Caco-2 (cell line): ENCODE data around the gene EPS8L3. TPM values are rescaled to one million over a fixed set of nuclear protein-coding genes. Genes with fewer than 3 reads are reported as not detected.

Experiments used
- BruUV-seq: library from RNA; stranded (reverse); fragments of 400-500 nt; replicated peaks from 2 replicates; lab custom pipeline; 2021; lab: Mats Ljungman, UMichigan
- CTCF ChIA-PET: fragments of 300-600 bp; sonication (Branson Sonifier 250); formaldehyde crosslinking; loops from one replicate; lab custom pipeline; 2022; ENCODE audit warnings: antibody characterized with exemption; lab: Charles Lee
- POLR2A ChIA-PET: fragments of 300-600 bp; sonication (Branson Sonifier 250); formaldehyde crosslinking; loops from one replicate; lab custom pipeline; 2022; ENCODE audit warnings: antibody characterized with exemption; lab: Charles Lee
- DNase-seq, 2 experiments: peaks; one replicate each; pipeline versions ENCODE4 v3.0.0 to v3.0.0-alpha.2; 2020 to 2022
- H3K27me3 ChIP-seq: replicated peaks from 2 replicates; pipeline ENCODE4 v1.6.0; 2011; ENCODE audit warnings: low read length; ENCODE audit not compliant: control insufficient read depth, insufficient read depth
- H3K36me3 ChIP-seq: 2 replicates; pipeline ENCODE4 v1.5.1; 2011; ENCODE audit warnings: low read length; ENCODE audit not compliant: control insufficient read depth, insufficient read depth
- H3K4me1 ChIP-seq: fragments of 250-450 bp; sonication (Bioruptor Pico); 2 replicates; pipeline ENCODE4 v1.5.1; 2020; ENCODE audit warnings: mild to moderate bottlenecking
- H3K4me3 ChIP-seq: 2 replicates; pipeline ENCODE4 v1.5.1; 2011; ENCODE audit warnings: low read depth, mild to moderate bottlenecking, control low read depth, low read length
- H3K9me3 ChIP-seq: fragments of 250-450 bp; sonication (Bioruptor Pico); 2 replicates; pipeline ENCODE4 v1.5.1; 2020; ENCODE audit warnings: mild to moderate bottlenecking, moderate library complexity
- H3K27ac Mint-ChIP-seq: one replicate; pipeline ENCODE4 v1.8.0; 2022; ENCODE audit warnings: mixed read lengths; ENCODE audit not compliant: unreplicated experiment
- H3K27me3 Mint-ChIP-seq: one replicate; pipeline ENCODE4 v1.8.0; 2022; ENCODE audit warnings: mixed read lengths; ENCODE audit not compliant: insufficient read depth, unreplicated experiment
- H3K36me3 Mint-ChIP-seq: one replicate; pipeline ENCODE4 v1.8.0; 2022; ENCODE audit warnings: mild to moderate bottlenecking, mixed read lengths; ENCODE audit not compliant: insufficient read depth, unreplicated experiment
- H3K4me1 Mint-ChIP-seq: one replicate; pipeline ENCODE4 v1.8.0; 2022; ENCODE audit warnings: low read depth, mixed read lengths; ENCODE audit not compliant: unreplicated experiment
- H3K4me3 Mint-ChIP-seq: one replicate; pipeline ENCODE4 v1.8.0; 2022; ENCODE audit warnings: mild to moderate bottlenecking, moderate library complexity, mixed read lengths; ENCODE audit not compliant: unreplicated experiment
- H3K9me3 Mint-ChIP-seq: one replicate; pipeline ENCODE4 v1.8.0; 2022; ENCODE audit warnings: mixed read lengths; ENCODE audit not compliant: unreplicated experiment
- CTCF ChIP-seq, 2 experiments: fragments of 200-600 bp in 1 of 2; IDR thresholded peaks; 1 replicate in 1 of 2; 2 replicates in 1 of 2; pipeline versions ENCODE4 v1.5.1 to v1.8.0; 2011 to 2022; ENCODE audit warnings: antibody characterized with exemption in 1 of 2, control low read depth in 1 of 2, inconsistent platforms in 1 of 2, low read depth in 1 of 2, low read length in 1 of 2, mild to moderate bottlenecking in 1 of 2, moderate library complexity in 1 of 2; ENCODE audit not compliant: insufficient read depth in 1 of 2, severe bottlenecking in 1 of 2, unreplicated experiment in 1 of 2
- intact Hi-C: fragments of 100-400 bp; cut with micrococcal nuclease; formaldehyde crosslinking; loops from one replicate; pipeline ENCODE4 v1.10.0; 2022; ENCODE audit not compliant: unreplicated experiment
- total RNA-seq: library from RNA; stranded (reverse); gene quantifications from 2 replicates; pipeline ENCODE4 v1.2.3, GENCODE V29; 2022

The EPS8L3 gene
- total RNA-seq, 1 experiment from 2014 or later: 15.3 TPM

GRCh38 chr1:109754738-109755137 is 9.0 kb downstream of the EPS8L3 start:
- H3K4me3 Mint-ChIP-seq: no peak overlapping the region
- no peak for TF ChIP-seq CTCF (IDR thresholded peaks at IDR 0.05; ENCODE audit: insufficient read depth in 1 of 2, low read depth in 1 of 2, low read length in 1 of 2, severe bottlenecking in 1 of 2, unreplicated experiment in 1 of 2)
- Histone ChIP-seq H3K4me3 (no peak overlapping the region), H3K4me1 (no peaks in the 10 kb centered on the region), H3K9me3 (no peaks in the 10 kb centered on the region), H3K36me3 (peaks cover 3% of the 10 kb centered on the region), H3K27me3 (no peaks in the 10 kb centered on the region)
- no peak for DNase-seq
- H3K27me3 Mint-ChIP-seq: no peaks in the 10 kb centered on the region
- no TSS peak for BruUV-seq
- H3K36me3 Mint-ChIP-seq: peaks cover 19% of the 10 kb centered on the region
- CTCF ChIA-PET: no interaction called here
- no peaks in the 10 kb centered on the region for H3K4me1 Mint-ChIP-seq
- no peaks in the 10 kb centered on the region for H3K9me3 Mint-ChIP-seq
- intact Hi-C loops: no loop called here
- POLR2A ChIA-PET: no interaction called here
- H3K27ac Mint-ChIP-seq: no peak overlapping the region

GRCh38 chr1:109751531-109752260 is 12.0 kb downstream of the EPS8L3 start:
- H3K4me3 Mint-ChIP-seq: no peak overlapping the region
- H3K27me3 Mint-ChIP-seq: no peaks in the 10 kb centered on the region
- DNase-seq: no peak
- CTCF ChIA-PET: no interaction called here
- H3K4me3 ChIP-seq: no peak overlapping the region
- H3K9me3 ChIP-seq: no peaks in the 10 kb centered on the region
- H3K4me1 Mint-ChIP-seq: no peaks in the 10 kb centered on the region
- POLR2A ChIA-PET: no interaction called here
- no peaks in the 10 kb centered on the region for H3K9me3 Mint-ChIP-seq
- no peaks in the 10 kb centered on the region for H3K27me3 ChIP-seq
- H3K36me3 ChIP-seq: peaks cover 2% of the 10 kb centered on the region; the same call in 1 of the 2 replicates
- no TSS peak for BruUV-seq
- H3K27ac Mint-ChIP-seq: no peak overlapping the region
- intact Hi-C loops: no loop called here
- peaks cover 23% of the 10 kb centered on the region for H3K36me3 Mint-ChIP-seq
- H3K4me1 ChIP-seq: no peaks in the 10 kb centered on the region
- no peak for TF ChIP-seq CTCF (IDR thresholded peaks at IDR 0.05; ENCODE audit: insufficient read depth in 1 of 2, low read depth in 1 of 2, low read length in 1 of 2, severe bottlenecking in 1 of 2, unreplicated experiment in 1 of 2)

- no peak overlapping the region for H3K4me3 ChIP-seq
- H3K4me1 ChIP-seq: no peaks in the 10 kb centered on the region
- Mint-ChIP-seq H3K4me3 (no peak overlapping the region), H3K4me1 (no peaks in the 10 kb centered on the region), H3K9me3 (no peaks in the 10 kb centered on the region), H3K36me3 (peaks cover 16% of the 10 kb centered on the region), H3K27ac (no peak overlapping the region), H3K27me3 (no peaks in the 10 kb centered on the region)
- no peaks in the 10 kb centered on the region for H3K27me3 ChIP-seq
- ChIA-PET CTCF (interaction anchor here (1.4 kb wide), 1 partner anchor 111 kb away, joined by 3 read pairs; no protein-coding TSS in a partner anchor), POLR2A (no interaction called here)
- no peaks in the 10 kb centered on the region for H3K9me3 ChIP-seq
- H3K36me3 ChIP-seq: peaks cover 2% of the 10 kb centered on the region; the same call in 1 of the 2 replicates
- TF ChIP-seq CTCF (IDR thresholded peaks at IDR 0.05; ENCODE audit: insufficient read depth in 1 of 2, low read depth in 1 of 2, low read length in 1 of 2, severe bottlenecking in 1 of 2, unreplicated experiment in 1 of 2): no peak
- BruUV-seq: no TSS peak
- no peak for DNase-seq
- intact Hi-C loops: no loop called here
Observed at GRCh38 chr1:109750920-109751319, 12.8 kb downstream of the EPS8L3 start.
